Type B pancreatic cell (in vitro differentiated cells): Measurements from ENCODE around the gene SLC1A1. TPM values are rescaled to one million over a fixed set of nuclear protein-coding genes. Genes with fewer than 3 reads are reported as not detected.
A peak's percentile ranks its signal among the peaks of the same experiment; 100 is the strongest.

ENCODE experiments used
- DNase-seq: peaks from one replicate; pipeline ENCODE4 v3.0.0; 2021; ENCODE audit warnings: mixed read lengths; ENCODE audit not compliant: unreplicated experiment; ENCODE audit errors: extremely low spot score
- H3K27ac Mint-ChIP-seq: 2 replicates; pipeline ENCODE4 v1.8.0; 2021; ENCODE audit warnings: mild to moderate bottlenecking, mixed read lengths
- H3K27me3 Mint-ChIP-seq: 2 replicates; pipeline ENCODE4 v1.8.0; 2021; ENCODE audit warnings: mixed read lengths
- H3K36me3 Mint-ChIP-seq: 2 replicates; pipeline ENCODE4 v1.8.0; 2021; ENCODE audit warnings: mixed read lengths
- H3K4me1 Mint-ChIP-seq: one replicate; pipeline ENCODE4 v1.8.0; 2021; ENCODE audit warnings: mixed read lengths; ENCODE audit not compliant: unreplicated experiment
- H3K4me3 Mint-ChIP-seq: 2 replicates; pipeline ENCODE4 v1.8.0; 2021; ENCODE audit warnings: mild to moderate bottlenecking, mixed read lengths
- H3K9me3 Mint-ChIP-seq: 2 replicates; pipeline ENCODE4 v1.8.0; 2021; ENCODE audit warnings: mixed read lengths
- CTCF ChIP-seq: fragments of 200-600 bp; sonication (generic); conservative IDR thresholded peaks from 2 replicates; pipeline ENCODE4 v1.5.0; 2021; ENCODE audit warnings: antibody characterized with exemption, mild to moderate bottlenecking
- total RNA-seq: library from RNA; stranded (reverse); gene quantifications from 2 replicates; pipeline ENCODE4 v1.2.1, GENCODE V29; 2021; ENCODE audit warnings: low replicate concordance

SLC1A1 gene
- total RNA-seq, 1 donor from 2014 or later = 6.0 TPM

DNA sequence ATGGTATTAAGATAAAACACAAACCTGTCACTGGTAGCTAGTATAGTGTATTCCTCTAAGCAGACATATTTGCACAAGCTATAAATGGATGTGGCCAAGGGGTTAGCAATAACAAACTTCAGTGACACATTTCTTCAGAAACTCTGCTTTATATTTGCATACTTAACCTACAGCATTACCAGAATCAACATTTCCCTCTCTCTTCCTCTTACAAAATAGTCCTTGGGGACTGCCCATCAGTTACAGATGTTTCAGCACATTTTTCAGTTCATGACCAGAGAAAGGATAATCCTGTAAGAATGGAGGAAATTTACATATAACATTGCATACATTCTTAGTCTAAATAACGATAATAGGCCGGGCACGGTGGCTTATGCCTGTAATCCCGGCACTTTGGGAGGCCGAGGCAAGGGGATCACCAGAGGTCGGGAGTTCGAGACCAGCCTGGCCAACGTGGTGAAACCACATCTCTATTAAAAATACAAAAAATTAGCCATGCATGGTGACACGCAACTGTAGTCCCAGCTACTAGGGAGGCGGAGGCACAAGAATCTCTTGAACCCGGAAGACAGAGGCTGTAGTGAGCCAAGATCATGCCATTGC is 25.3 kb upstream of the SLC1A1 start:
- TF ChIP-seq CTCF = no peak
- peaks cover 14% of the 10 kb centered on the region for H3K27me3 Mint-ChIP-seq
- H3K27ac Mint-ChIP-seq = no peak overlapping the region
- DNase-seq = no peak
- H3K4me3 Mint-ChIP-seq = no peak overlapping the region
- H3K4me1 Mint-ChIP-seq = no peaks in the 10 kb centered on the region
- no peaks in the 10 kb centered on the region for H3K36me3 Mint-ChIP-seq
- peaks cover 4% of the 10 kb centered on the region for H3K9me3 Mint-ChIP-seq

- no peak overlapping the region for H3K27ac Mint-ChIP-seq
- no peaks in the 10 kb centered on the region for H3K4me1 Mint-ChIP-seq
- H3K4me3 Mint-ChIP-seq = no peak overlapping the region
- no peaks in the 10 kb centered on the region for H3K36me3 Mint-ChIP-seq
- TF ChIP-seq CTCF = no peak
- H3K27me3 Mint-ChIP-seq = peaks cover 9% of the 10 kb centered on the region
- peaks cover 4% of the 10 kb centered on the region for H3K9me3 Mint-ChIP-seq
- no peak for DNase-seq
Measured at GRCh38 chr9:4465910-4466309, 24.4 kb upstream of the SLC1A1 start.

GRCh38 chr9:4475301-4475700 is 15.0 kb upstream of the SLC1A1 start:
- no peak for DNase-seq
- no peak for TF ChIP-seq CTCF
- no peak overlapping the region for H3K27ac Mint-ChIP-seq
- H3K4me3 Mint-ChIP-seq = no peak overlapping the region
- H3K4me1 Mint-ChIP-seq = no peaks in the 10 kb centered on the region
- H3K27me3 Mint-ChIP-seq = no peaks in the 10 kb centered on the region
- no peaks in the 10 kb centered on the region for H3K36me3 Mint-ChIP-seq
- no peaks in the 10 kb centered on the region for H3K9me3 Mint-ChIP-seq

- peak overlapping the region; percentile 51 for H3K4me3 Mint-ChIP-seq
- no peaks in the 10 kb centered on the region for H3K9me3 Mint-ChIP-seq
- peaks cover 24% of the 10 kb centered on the region for H3K27me3 Mint-ChIP-seq
- H3K4me1 Mint-ChIP-seq = no peaks in the 10 kb centered on the region
- TF ChIP-seq CTCF = no peak
- H3K27ac Mint-ChIP-seq = peak overlapping the region; percentile 74
- no peaks in the 10 kb centered on the region for H3K36me3 Mint-ChIP-seq
- DNase-seq = no peak
Measured at GRCh38 chr9:4486176-4486575, 4.1 kb upstream of the SLC1A1 start.

- no peak for TF ChIP-seq CTCF
- Mint-ChIP-seq H3K4me3 (peak overlapping the region; percentile 94), H3K9me3 (no peaks in the 10 kb centered on the region), H3K36me3 (no peaks in the 10 kb centered on the region), H3K27me3 (peaks cover 45% of the 10 kb centered on the region), H3K4me1 (peaks cover 5% of the 10 kb centered on the region), H3K27ac (peak overlapping the region; percentile 49)
- DNase-seq = no peak
Measured at GRCh38 chr9:4489562-4489918, 728 bp upstream of the SLC1A1 start.
